GM10266 (cell line): Measurements from ENCODE around the gene ITGB2.
A peak's percentile ranks its signal among the peaks of the same experiment; 100 is the strongest.

Experiments
- DNase-seq: peaks from one replicate; pipeline ENCODE4 v3.0.0; 2012; ENCODE audit errors: extremely low spot score
- TF ChIP-seq, protein P1 (sequence below): IDR thresholded peaks from 2 replicates; pipeline ENCODE4 v1.5.1; 2012; ENCODE audit warnings: mild to moderate bottlenecking, low read depth; ENCODE audit not compliant: control insufficient read depth, insufficient read depth; ENCODE audit errors: missing control alignments

Gene ITGB2

DNA sequence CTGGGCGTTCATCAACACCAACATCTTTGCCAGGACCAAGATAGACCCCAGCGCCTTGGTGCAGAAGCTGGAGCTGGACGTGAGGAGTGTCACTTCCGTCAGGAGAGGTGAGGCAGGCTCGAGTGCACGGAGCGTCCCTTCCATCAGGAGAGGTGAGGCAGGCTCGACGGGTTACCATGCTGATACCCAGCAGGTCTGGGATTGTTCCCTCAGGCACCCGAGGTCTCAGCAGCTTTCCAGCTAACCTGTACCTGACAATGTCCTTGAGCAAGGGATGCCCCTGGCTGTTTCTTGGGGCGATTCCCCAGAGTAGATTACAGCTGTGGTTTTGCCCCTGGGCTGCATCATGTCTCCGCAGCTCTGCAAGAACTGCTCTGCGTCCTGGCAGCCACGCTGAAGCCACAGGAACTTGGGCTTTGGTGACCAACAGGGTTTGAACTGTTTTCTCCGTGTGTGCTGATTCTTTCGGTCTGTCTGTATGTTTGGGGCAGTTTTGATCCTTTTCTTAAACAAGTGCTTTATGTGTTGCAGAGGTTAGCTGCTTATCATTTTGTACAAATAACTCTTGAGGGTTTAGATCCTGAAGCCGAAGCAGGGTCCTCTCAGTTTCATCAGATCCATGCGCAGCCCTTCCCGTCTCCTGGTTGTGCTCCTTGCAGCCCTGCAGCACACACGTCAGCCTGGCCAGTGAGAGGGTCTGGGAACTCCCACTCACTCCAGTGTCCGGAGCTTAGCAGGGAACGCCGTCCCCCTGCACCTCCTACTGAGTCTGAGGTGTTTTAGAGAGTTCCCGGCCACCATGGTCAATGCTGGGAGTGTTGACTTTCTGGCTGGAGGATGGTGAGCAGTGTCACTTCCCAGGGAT, 23.2 kb upstream of the ITGB2 start:
- DNase-seq, result no peak
- TF ChIP-seq, protein P1, sequence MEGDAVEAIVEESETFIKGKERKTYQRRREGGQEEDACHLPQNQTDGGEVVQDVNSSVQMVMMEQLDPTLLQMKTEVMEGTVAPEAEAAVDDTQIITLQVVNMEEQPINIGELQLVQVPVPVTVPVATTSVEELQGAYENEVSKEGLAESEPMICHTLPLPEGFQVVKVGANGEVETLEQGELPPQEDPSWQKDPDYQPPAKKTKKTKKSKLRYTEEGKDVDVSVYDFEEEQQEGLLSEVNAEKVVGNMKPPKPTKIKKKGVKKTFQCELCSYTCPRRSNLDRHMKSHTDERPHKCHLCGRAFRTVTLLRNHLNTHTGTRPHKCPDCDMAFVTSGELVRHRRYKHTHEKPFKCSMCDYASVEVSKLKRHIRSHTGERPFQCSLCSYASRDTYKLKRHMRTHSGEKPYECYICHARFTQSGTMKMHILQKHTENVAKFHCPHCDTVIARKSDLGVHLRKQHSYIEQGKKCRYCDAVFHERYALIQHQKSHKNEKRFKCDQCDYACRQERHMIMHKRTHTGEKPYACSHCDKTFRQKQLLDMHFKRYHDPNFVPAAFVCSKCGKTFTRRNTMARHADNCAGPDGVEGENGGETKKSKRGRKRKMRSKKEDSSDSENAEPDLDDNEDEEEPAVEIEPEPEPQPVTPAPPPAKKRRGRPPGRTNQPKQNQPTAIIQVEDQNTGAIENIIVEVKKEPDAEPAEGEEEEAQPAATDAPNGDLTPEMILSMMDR, result no peak

DNA sequence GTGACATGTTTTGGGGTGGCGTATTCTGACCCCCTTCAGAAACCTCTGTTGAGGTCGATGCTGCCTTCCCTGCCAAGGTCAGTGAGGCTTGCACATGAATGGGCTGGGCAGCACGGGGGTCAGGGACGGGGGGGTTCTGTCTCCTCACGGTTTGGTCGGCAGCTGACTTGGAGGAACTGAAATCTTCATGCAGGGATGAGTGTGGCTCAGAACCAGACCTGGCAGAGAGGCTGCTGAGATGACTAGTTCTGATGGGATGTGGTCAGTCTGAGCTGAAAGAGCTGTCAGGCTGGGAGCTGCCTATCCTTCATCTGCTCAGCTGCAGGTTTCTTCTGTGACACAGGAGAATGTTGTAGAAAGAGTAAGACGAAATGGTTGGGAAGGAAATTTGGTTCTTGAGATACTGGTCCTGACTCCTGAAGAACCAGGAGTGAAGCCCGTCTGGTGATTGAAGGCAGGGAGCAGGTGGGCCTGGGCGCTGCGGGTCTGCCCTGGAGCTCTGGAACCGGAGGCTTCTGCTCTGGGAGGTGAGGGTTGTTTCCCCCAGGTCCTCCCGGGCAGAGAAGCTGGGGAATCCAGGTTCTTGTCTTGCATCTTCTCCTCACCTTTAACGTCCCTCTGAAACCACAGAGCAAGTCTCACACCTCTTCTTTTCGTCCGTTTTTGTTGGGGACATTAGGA, 22.4 kb upstream of the ITGB2 start:
- TF ChIP-seq, protein P1, result no peak
- no peak for DNase-seq

DNA sequence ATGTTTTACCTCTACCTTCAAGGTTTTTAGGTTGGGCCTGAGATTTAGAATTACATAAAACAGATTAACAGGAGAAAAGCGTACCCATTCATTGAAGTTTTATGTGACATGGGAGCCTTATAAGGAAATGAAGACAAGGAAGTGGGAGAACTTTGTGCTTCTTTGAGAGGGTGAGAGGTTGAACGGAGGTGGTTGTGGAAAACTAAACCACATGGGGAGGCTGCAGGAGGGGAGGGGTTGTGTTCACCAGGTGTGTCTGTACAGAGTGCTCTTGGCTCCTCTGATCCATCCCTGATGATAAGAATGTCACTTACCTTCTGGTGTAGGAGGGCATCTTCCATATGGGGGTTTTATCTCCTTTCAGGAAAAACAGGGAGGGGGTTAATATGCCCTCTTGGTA, 21.9 kb upstream of the ITGB2 start:
- DNase-seq, result no peak

GRCh38 chr21:44941567-44941966, 20.9 kb upstream of the ITGB2 start:
- DNase-seq, result no peak

More for the DNA sequence above, 21.9 kb upstream of the ITGB2 start:
- TF ChIP-seq, protein P1, result no peak

DNA sequence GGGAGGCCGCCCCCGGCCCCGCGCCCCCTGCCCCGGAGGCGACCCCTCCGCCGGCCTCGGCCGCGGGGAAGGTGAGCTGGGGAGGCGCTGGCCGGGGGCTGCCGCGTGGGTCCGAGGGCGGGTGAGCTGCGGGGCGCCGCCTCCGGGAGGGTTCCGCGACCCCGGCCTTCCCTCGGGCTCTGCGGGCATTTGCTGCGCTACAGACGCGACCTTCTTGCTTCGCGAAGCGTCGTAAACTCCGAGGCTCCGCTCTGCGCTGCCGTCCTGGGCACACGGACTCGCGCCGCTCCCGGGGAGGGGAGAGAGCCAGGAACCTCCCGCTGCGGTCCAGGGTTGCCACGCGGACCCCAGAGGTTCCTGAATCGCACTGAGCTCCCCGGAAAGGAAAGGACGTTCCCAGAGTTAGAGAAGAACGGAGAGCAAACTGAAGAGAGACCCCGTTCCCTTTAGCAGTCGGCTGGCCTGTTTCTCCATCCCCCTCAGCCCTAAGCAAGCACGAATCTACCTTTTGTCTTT, 19.5 kb upstream of the ITGB2 start:
- no peak for DNase-seq
- TF ChIP-seq, protein P1, result no peak

More at GRCh38 chr21:44941567-44941966, 20.9 kb upstream of the ITGB2 start:
- TF ChIP-seq, protein P1, result no peak

- peak; percentile 96 for DNase-seq
- TF ChIP-seq, protein P1, result no peak
Measured at GRCh38 chr21:44939532-44940115, 18.9 kb upstream of the ITGB2 start, which contains the start of gene SLX9. SLX9 (plus strand) TSS chr21:44940029; CDS start chr21:44940058, 29 bp downstream.
